ENCODE measurements around the gene INPP5A. TPM values are rescaled to one million over a fixed set of nuclear protein-coding genes. Genes with fewer than 3 reads are reported as not detected.

INPP5A gene
- total RNA-seq, 1 donor from 2014 or later, result 36.3 TPM

DNA sequence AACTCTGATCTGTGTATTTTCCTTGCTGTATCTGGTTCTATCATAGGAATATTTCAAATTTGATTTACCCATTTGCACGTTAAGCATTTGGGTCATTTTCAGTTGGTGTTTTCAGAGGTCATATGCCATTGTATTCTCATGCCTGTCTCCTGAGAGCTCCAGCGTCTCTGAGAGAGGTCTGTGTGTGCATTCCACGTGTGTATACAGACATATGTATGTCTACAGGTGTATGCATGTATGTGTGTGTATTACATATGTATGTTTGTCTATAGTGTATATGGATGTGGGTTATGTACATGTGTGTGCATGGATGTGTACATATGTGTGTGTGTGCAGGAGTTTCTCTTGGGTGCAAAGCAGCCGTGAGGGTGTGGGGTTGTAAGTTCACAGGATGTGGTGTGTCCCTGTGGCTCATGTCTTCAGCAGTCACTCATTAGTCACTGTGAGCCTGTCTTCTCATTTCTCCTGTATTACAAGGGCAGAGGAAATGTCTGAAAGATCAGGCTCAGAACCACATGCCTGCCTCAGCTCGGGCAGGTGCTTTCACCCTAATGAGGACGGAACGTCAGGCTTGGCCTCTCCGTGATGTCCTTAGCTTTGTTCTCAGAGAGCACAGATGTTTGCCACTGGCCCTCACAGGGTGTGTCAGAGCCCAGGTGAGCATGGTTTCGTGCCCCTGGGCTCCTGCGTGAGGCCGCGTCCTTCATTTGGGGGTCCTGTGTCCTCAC is 146.7 kb downstream of the INPP5A start:
- Mint-ChIP-seq H3K4me3 (ENCODE audit: unreplicated experiment) (no peak overlapping the region), H3K9me3 (ENCODE audit: unreplicated experiment) (peaks cover 15% of the 10 kb centered on the region), H3K36me3 (ENCODE audit: unreplicated experiment) (peaks cover 13% of the 10 kb centered on the region), H3K27ac (ENCODE audit: unreplicated experiment) (no peak overlapping the region), H3K27me3 (ENCODE audit: unreplicated experiment) (peaks cover 4% of the 10 kb centered on the region), H3K4me1 (ENCODE audit: low read depth, unreplicated experiment) (peaks cover 2% of the 10 kb centered on the region)
- no peak for DNase-seq
- TF ChIP-seq, protein P1, sequence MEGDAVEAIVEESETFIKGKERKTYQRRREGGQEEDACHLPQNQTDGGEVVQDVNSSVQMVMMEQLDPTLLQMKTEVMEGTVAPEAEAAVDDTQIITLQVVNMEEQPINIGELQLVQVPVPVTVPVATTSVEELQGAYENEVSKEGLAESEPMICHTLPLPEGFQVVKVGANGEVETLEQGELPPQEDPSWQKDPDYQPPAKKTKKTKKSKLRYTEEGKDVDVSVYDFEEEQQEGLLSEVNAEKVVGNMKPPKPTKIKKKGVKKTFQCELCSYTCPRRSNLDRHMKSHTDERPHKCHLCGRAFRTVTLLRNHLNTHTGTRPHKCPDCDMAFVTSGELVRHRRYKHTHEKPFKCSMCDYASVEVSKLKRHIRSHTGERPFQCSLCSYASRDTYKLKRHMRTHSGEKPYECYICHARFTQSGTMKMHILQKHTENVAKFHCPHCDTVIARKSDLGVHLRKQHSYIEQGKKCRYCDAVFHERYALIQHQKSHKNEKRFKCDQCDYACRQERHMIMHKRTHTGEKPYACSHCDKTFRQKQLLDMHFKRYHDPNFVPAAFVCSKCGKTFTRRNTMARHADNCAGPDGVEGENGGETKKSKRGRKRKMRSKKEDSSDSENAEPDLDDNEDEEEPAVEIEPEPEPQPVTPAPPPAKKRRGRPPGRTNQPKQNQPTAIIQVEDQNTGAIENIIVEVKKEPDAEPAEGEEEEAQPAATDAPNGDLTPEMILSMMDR (IDR thresholded peaks at IDR 0.05; ENCODE audit: partially characterized antibody, unreplicated experiment), result no peak

DNA sequence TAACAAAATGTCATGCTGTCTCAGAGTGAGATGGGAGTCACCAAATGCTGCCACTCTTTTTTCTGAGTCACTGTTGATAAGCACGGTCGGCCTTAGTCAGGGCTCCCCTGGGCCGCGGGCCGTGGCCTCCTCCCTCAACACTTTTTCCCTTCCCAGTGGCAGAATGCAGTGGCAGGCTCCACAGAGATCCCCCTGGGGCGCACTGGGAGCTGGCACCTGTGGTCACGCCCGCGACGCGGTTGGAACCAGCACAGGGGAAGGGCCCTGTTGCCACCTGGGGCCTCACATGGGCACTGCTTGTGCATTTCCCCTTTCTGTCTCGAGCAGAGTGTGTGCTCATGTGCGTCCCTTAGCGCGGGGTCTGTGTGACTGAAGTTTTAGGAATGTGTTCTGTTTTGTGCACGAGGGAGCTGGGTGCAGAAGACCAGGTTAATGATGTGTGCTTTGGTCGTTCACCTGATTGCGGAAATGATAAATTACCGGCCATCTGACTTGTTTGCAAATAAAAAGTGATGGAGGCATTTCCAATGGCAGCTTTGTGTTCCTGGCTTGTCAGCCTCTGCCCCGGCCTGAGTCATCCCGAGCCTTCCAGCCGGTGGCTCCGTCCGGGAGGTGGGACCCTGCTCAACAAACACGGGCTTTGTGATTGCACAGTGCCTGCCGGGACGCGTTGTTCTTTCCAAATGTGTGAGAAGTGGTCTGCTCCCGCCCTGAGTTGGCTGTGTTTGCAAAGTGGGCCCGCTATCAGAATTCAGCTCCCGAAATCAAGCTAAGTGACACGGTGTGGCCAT is 147.7 kb downstream of the INPP5A start:
- Mint-ChIP-seq H3K9me3 (ENCODE audit: unreplicated experiment) (peaks cover 14% of the 10 kb centered on the region), H3K27ac (ENCODE audit: unreplicated experiment) (no peak overlapping the region), H3K4me1 (ENCODE audit: low read depth, unreplicated experiment) (peaks cover 2% of the 10 kb centered on the region), H3K27me3 (ENCODE audit: unreplicated experiment) (peaks cover 4% of the 10 kb centered on the region), H3K36me3 (ENCODE audit: unreplicated experiment) (peaks cover 13% of the 10 kb centered on the region), H3K4me3 (ENCODE audit: unreplicated experiment) (no peak overlapping the region)
- peak; percentile 13 for DNase-seq
- TF ChIP-seq, protein P1 (IDR thresholded peaks at IDR 0.05; ENCODE audit: partially characterized antibody, unreplicated experiment), result no peak

DNA sequence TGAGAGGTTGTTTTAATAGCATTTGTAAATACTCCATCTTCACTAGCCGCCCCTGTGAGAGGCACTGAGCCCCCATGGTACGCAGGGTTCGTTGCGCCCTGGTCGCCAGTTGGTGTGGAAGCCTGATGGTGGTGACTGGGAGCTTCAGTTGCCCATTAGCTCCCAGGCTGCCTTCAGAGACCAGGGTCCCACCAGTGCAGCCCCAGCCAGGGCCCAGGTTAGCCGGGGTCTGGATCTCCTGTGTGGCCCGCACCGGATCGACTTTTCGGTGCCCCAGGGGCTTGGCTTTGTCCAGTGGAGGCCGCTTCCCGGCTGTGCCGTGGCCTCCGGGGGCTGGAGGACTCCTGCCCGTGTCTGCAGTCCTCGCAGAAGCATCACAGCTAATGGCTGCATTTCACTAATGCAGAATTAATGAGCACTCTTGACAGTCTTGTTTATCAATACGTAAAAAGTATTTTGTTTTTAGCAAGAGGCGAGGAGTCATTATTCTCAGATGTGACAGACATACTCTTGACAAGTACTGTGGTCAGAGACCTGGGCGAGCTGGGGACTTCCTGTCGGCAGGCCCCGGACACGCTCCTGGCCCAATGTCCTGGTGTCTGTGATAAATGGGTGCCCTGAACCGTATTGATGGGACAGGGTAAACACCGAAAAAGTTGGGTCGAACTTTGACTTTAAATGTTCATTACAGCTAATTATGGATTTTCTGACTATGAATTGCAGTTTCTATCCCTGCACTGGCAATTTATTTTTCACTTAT is 148.5 kb downstream of the INPP5A start:
- DNase-seq, result peak; percentile 39
- TF ChIP-seq, protein P1 (IDR thresholded peaks at IDR 0.05; ENCODE audit: partially characterized antibody, unreplicated experiment), result no peak

DNA sequence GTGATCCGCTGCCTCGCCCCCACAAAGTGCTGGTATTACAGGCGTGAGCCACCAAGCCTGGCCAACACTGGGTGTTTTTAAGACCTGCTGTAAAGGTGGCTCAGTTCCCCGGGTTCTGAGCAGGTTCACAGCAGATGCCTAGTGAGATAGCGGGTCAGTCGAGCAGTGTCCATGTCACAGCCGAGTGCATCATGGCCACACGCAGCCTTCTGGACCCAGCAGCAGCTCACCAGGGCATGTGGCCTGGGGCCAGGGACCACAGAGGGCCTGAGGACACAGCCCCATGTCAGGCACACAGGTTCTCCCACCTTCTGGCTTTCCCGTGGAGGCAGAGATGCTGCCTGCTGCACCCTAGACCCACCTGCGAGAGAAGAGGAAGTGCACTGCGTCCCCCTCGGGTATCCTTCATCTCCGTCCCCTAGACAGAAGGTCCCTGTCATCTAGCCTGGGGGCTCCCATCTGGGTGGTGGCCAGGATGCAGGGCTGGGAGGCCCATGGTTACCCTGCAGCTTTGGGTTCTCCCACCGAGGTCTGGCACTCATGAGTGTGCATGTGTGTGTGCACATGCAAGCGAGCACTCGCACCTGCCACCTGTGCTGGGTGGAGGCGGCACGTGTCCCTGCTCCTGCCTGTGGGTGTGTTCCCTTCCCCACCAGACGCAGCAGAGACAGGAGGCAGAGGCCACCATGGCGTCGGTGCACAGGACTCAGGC is 149.8 kb downstream of the INPP5A start:
- no peak overlapping the region for H3K27ac Mint-ChIP-seq (ENCODE audit: unreplicated experiment)
- peaks cover 4% of the 10 kb centered on the region for H3K27me3 Mint-ChIP-seq (ENCODE audit: unreplicated experiment)
- TF ChIP-seq, protein P1 (IDR thresholded peaks at IDR 0.05; ENCODE audit: partially characterized antibody, unreplicated experiment), result no peak
- H3K4me1 Mint-ChIP-seq (ENCODE audit: low read depth, unreplicated experiment), result peaks cover 2% of the 10 kb centered on the region
- no peak overlapping the region for H3K4me3 Mint-ChIP-seq (ENCODE audit: unreplicated experiment)
- H3K9me3 Mint-ChIP-seq (ENCODE audit: unreplicated experiment), result peaks cover 5% of the 10 kb centered on the region
- DNase-seq, result peak; percentile 11
- H3K36me3 Mint-ChIP-seq (ENCODE audit: unreplicated experiment), result peaks cover 19% of the 10 kb centered on the region

More for the DNA sequence above, 148.5 kb downstream of the INPP5A start:
- Mint-ChIP-seq H3K36me3 (ENCODE audit: unreplicated experiment) (peaks cover 21% of the 10 kb centered on the region), H3K4me1 (ENCODE audit: low read depth, unreplicated experiment) (peaks cover 2% of the 10 kb centered on the region), H3K27me3 (ENCODE audit: unreplicated experiment) (peaks cover 4% of the 10 kb centered on the region), H3K4me3 (ENCODE audit: unreplicated experiment) (no peak overlapping the region), H3K9me3 (ENCODE audit: unreplicated experiment) (peaks cover 14% of the 10 kb centered on the region), H3K27ac (ENCODE audit: unreplicated experiment) (no peak overlapping the region)
